Measurements from ENCODE around the gene RNF41. TPM values are rescaled to one million over a fixed set of nuclear protein-coding genes. Genes with fewer than 3 reads are reported as not detected.

The RNF41 gene
- polyA plus RNA-seq, 1 experiment, result 338 TPM

- no peak for DNase-seq (ENCODE audit: low read depth)
- TF ChIP-seq CTCF (IDR thresholded peaks at IDR 0.05; ENCODE audit: insufficient read depth, low read depth, low read length), result no peak
- H3K36me3 ChIP-seq (ENCODE audit: control insufficient read depth, insufficient read depth, low read length), result peaks cover 40% of the 10 kb centered on the region
- CTCF ChIA-PET, result no interaction called here
- no peak overlapping the region for H3K4me3 ChIP-seq (ENCODE audit: low read depth, low read length)
- H3K27me3 ChIP-seq (ENCODE audit: control insufficient read depth, insufficient read depth, low read length), result no peaks in the 10 kb centered on the region
- POLR2A ChIA-PET, result no interaction called here
These were observed 52.4 kb downstream of the RNF41 start for GRCh38 chr12:56169229-56169759.

- no peak for TF ChIP-seq CTCF (IDR thresholded peaks at IDR 0.05; ENCODE audit: insufficient read depth, low read depth, low read length)
- Histone ChIP-seq H3K4me3 (ENCODE audit: low read depth, low read length) (no peak overlapping the region), H3K36me3 (ENCODE audit: control insufficient read depth, insufficient read depth, low read length) (peaks cover 36% of the 10 kb centered on the region), H3K27me3 (ENCODE audit: control insufficient read depth, insufficient read depth, low read length) (no peaks in the 10 kb centered on the region)
- POLR2A ChIA-PET, result no interaction called here
- CTCF ChIA-PET, result interaction anchor here (1.4 to 8.7 kb wide), 3 partner anchors 23 to 46 kb away, joined by 5 to 56 read pairs (median 5); partner anchors contain the start of gene SMARCC2
- no peak for DNase-seq (ENCODE audit: low read depth)
These were observed 56.4 kb downstream of the RNF41 start for GRCh38 chr12:56165369-56165768.

- POLR2A ChIA-PET, result no interaction called here
- Histone ChIP-seq H3K36me3 (ENCODE audit: control insufficient read depth, insufficient read depth, low read length) (peaks cover 38% of the 10 kb centered on the region), H3K4me3 (ENCODE audit: low read depth, low read length) (no peak overlapping the region), H3K27me3 (ENCODE audit: control insufficient read depth, insufficient read depth, low read length) (no peaks in the 10 kb centered on the region)
- CTCF ChIA-PET, result interaction anchor here (0.8 to 8.7 kb wide), 3 partner anchors 17 to 45 kb away, joined by 3 to 56 read pairs (median 5); partner anchors contain the start of gene SMARCC2
- no peak for DNase-seq (ENCODE audit: low read depth)
- TF ChIP-seq CTCF (IDR thresholded peaks at IDR 0.05; ENCODE audit: insufficient read depth, low read depth, low read length), result no peak
These were observed 57.4 kb downstream of the RNF41 start for GRCh38 chr12:56164345-56164729.

GRCh38 chr12:56163533-56164344 lies 58.0 kb downstream of the RNF41 start:
- CTCF ChIA-PET, result interaction anchor here (2.0 to 8.7 kb wide), 4 partner anchors 13 to 44 kb away, joined by 5 to 56 read pairs (median 30); partner anchors contain the start of genes MYL6B, SMARCC2 and ZC3H10

More at GRCh38 chr12:56163533-56164344, 58.0 kb downstream of the RNF41 start:
- POLR2A ChIA-PET, result interaction anchor here (0.7 to 1.0 kb wide), 3 partner anchors 16 to 44 kb away, joined by 3 to 6 read pairs (median 3); partner anchors contain the start of gene ESYT1
- Histone ChIP-seq H3K36me3 (ENCODE audit: control insufficient read depth, insufficient read depth, low read length) (peaks cover 37% of the 10 kb centered on the region), H3K4me3 (ENCODE audit: low read depth, low read length) (no peak overlapping the region), H3K27me3 (ENCODE audit: control insufficient read depth, insufficient read depth, low read length) (no peaks in the 10 kb centered on the region)
- DNase-seq (ENCODE audit: low read depth), result no peak
- no peak for TF ChIP-seq CTCF (IDR thresholded peaks at IDR 0.05; ENCODE audit: insufficient read depth, low read depth, low read length)
